NCI-H2196 treated with DMSO at 0.1 percent for 48 hours (cell line): Measurements from ENCODE around the gene GOLGA8F.
"Not testable (repeated sequence)": the region's sequence is repeated elsewhere in the genome, so short reads cannot be mapped to it uniquely, and the experiment has no call there.

Experiments
- DNase-seq: peaks from one replicate; lab custom pipeline; 2025; ENCODE audit not compliant: unreplicated experiment; lab: John Stamatoyannopoulos, UW

Gene GOLGA8F

GRCh38 chr15:28378364-28378763, at the start of gene GOLGA8F:
GOLGA8F (plus strand) TSS chr15:28378664; CDS start chr15:28378762, 98 bp downstream.
- not testable (repeated sequence) for DNase-seq

- DNase-seq: not testable (repeated sequence)
Observed at GRCh38 chr15:28357984-28358383, 20.5 kb upstream of the GOLGA8F start, which contains the start of gene GOLGA6L24. GOLGA6L24 (minus strand) TSS chr15:28358084; CDS start chr15:28358023, 61 bp downstream.

- not testable (repeated sequence) for DNase-seq
Observed at GRCh38 chr15:28365502-28365901, 13.0 kb upstream of the GOLGA8F start.

GRCh38 chr15:28380053-28380452, 1.6 kb downstream of the GOLGA8F start:
- DNase-seq: not testable (repeated sequence)

- DNase-seq: not testable (repeated sequence)
Observed at GRCh38 chr15:28396022-28396421, 17.6 kb downstream of the GOLGA8F start.

- DNase-seq: not testable (repeated sequence)
Observed at GRCh38 chr15:28402774-28403435, 24.4 kb downstream of the GOLGA8F start.

- not testable (repeated sequence) for DNase-seq
Observed at GRCh38 chr15:28420470-28420869, 42.0 kb downstream of the GOLGA8F start.

GRCh38 chr15:28435594-28435993, 57.1 kb downstream of the GOLGA8F start:
- not testable (repeated sequence) for DNase-seq
